ENCODE data around the gene NRIP1.

NRIP1 gene

DNA sequence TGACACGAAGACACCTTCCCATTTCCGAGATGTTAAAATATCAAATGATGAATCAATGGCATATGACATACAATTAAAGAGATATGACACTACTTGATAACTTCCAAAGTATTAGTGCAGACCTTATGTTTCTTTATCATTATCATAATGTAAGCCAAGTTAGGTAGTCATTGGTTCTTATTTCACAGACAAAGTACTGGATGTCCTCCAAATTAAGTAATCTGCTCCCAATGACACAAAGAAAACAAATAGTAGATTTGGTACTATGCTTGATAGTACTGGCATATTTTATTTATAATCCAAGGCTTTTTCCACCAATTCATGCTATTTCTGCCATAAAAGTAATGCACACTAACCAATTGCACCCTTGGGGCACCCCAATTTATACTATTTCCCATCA lies 11.9 kb upstream of the NRIP1 start:
- TF ChIP-seq, protein P1, sequence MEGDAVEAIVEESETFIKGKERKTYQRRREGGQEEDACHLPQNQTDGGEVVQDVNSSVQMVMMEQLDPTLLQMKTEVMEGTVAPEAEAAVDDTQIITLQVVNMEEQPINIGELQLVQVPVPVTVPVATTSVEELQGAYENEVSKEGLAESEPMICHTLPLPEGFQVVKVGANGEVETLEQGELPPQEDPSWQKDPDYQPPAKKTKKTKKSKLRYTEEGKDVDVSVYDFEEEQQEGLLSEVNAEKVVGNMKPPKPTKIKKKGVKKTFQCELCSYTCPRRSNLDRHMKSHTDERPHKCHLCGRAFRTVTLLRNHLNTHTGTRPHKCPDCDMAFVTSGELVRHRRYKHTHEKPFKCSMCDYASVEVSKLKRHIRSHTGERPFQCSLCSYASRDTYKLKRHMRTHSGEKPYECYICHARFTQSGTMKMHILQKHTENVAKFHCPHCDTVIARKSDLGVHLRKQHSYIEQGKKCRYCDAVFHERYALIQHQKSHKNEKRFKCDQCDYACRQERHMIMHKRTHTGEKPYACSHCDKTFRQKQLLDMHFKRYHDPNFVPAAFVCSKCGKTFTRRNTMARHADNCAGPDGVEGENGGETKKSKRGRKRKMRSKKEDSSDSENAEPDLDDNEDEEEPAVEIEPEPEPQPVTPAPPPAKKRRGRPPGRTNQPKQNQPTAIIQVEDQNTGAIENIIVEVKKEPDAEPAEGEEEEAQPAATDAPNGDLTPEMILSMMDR (IDR thresholded peaks at IDR 0.05; ENCODE audit: control insufficient read depth, insufficient read depth, low read depth, low read length, missing control alignments), result no peak
- DNase-seq (ENCODE audit: low read depth), result no peak
- no peak overlapping the region for H3K4me3 ChIP-seq (ENCODE audit: control insufficient read depth, low read depth, low read length)

DNA sequence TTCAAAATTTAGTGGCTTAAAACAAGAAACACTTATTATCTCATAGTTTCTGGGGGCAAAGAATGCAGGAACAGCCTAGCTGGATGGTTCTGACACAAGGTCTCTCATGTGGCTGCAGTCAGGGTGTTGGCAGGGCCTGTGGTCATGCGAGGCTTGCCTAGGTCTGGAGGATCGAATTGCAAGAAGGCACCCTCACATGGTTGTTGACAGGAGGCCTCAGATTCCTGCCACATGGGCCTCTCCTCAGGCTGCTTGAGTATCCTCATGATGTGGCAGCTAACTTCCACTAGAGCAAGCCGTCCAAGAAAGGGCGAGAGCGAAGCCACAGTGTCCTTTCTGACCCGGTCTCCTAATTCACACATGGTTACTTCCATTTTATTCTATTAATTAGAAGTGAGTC lies 6.2 kb upstream of the NRIP1 start:
- no peak for DNase-seq (ENCODE audit: low read depth)
- TF ChIP-seq, protein P1 (IDR thresholded peaks at IDR 0.05; ENCODE audit: control insufficient read depth, insufficient read depth, low read depth, low read length, missing control alignments), result no peak
- no peak overlapping the region for H3K4me3 ChIP-seq (ENCODE audit: control insufficient read depth, low read depth, low read length)

DNA sequence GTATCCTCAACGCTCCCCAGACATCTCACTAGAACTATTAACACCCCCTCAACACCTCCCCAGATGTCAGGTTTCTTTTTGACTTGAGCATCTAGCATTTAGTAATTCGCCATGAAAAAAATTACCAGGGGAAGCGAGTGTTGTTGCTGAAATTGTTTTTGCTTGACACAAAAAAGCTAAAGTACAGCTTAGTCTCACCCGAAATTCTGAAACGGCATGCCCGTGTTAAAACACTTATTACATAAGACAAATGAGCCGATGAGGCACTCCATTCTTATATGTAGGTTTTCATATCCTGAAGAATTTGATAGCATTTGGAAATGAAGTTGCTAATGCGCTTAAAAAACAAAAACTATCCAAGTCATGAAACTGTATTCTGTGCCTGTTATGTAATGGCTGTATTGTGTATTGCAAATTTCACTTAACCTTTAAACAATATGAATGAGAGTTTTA lies 1.3 kb upstream of the NRIP1 start:
- H3K4me3 ChIP-seq (ENCODE audit: control insufficient read depth, low read depth, low read length), result peak overlapping the region; percentile 69
- TF ChIP-seq, protein P1 (IDR thresholded peaks at IDR 0.05; ENCODE audit: control insufficient read depth, insufficient read depth, low read depth, low read length, missing control alignments), result no peak
- DNase-seq (ENCODE audit: low read depth), result no peak

DNA sequence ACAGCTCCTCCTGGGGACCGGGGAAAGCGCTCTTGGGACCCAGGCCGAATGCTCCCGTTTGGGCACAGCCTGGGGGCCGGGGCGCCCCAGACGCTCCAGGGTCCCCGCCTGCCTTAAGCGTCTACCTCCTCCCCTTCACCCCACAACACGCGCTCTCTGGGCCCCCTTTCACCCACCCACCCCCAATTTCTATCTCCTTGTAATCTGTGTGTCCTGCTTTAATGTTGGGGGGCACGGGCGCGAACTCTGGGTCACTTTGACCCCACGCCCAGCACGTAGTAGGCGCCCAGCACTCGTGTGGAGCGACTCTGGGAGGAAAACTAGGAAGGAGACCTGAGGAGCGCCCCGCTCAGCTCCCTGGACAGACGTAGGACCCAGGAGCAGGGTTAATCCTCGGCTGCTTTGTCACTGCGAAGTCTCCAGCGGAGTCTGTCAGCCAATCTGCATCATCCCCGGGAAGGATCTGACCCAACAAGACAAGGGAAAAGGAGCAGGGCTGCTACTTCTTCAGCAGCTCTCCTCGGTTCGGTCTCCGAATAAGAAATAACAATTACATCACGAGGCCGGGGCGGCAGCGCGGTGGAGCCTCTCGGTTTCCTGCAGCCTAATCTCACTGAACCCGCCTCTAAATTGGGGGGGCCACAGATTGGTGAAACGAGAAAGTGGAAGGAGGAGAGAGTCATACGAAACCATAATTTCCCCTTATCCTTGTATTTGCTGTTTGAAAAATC lies 757 bp upstream of the NRIP1 start:
- TF ChIP-seq, protein P1 (IDR thresholded peaks at IDR 0.05; ENCODE audit: control insufficient read depth, insufficient read depth, low read depth, low read length, missing control alignments), result no peak
- DNase-seq (ENCODE audit: low read depth), result peak; percentile 63
- H3K4me3 ChIP-seq (ENCODE audit: control insufficient read depth, low read depth, low read length), result peak overlapping the region; percentile 69

DNA sequence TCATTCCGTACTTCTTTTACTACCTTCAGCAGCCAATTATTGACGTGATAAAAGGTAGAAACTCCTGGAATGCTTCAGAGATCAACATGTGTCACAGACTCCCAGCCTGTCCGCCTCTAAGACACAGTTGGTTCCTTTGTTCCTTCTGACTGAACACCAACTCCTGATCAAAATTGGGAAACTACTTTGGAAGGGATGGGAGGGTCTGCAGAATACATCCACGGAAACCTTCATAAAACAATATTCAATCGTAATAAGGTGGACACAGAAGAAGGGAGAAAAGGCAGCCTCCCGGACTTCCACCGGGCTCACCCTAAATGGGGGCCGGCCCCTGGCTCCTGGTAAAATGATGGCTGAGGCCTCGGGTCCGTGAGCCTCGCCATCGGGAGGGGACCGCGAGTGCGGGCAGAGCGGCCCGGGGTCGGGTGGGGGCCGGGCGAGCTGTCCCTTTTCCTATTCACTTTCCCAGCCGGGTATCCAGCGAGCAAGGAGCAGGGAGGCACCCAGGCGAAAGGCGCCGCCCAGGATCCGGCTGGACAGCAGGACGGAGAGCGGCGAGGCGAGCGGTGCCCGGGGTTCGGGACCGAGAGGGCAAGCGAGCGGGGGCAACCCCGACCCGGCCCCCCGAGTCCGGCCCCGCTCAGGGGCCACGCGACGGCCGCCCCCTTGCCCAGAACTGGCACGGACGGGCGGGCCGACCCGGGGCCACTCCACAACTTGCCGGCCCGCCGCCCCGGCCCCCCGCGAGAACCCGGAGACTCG lies 805 bp downstream of the NRIP1 start:
- H3K4me3 ChIP-seq (ENCODE audit: control insufficient read depth, low read depth, low read length), result peak overlapping the region; percentile 73
- TF ChIP-seq, protein P1 (IDR thresholded peaks at IDR 0.05; ENCODE audit: control insufficient read depth, insufficient read depth, low read depth, low read length, missing control alignments), result no peak
- DNase-seq (ENCODE audit: low read depth), result no peak

DNA sequence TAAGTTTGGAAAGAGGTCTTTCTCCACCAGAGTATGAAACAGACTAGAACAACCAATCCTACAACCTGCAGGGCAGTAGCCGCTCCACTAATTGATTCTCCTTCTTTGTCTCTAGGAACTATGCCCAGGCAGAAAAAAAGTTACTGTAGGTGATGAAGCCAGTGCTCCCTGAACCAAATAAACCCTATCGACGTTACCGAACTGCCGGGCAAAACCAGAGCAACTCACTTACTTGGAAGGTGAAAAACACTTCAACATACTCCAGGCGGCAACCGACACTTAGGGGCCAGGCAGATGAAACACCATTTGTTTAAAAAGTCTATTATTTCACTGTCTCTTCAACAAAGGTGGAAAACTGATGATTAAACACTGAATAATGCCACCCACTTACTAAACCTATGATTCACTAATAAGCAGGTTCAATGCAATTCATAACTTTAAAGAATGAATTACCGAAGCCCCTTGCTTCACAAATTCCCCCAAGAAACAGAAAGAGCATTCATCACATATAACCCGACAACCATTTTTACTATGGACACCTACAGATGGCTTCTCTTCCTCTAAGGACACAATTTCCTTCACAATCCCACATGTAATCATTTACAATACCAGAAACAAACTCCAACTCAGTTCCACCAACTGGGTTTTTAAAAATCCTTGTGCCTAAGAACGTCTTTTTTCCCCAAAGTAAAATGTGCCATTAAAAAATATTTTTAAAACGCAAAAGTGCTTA lies 1.6 kb downstream of the NRIP1 start:
- TF ChIP-seq, protein P1 (IDR thresholded peaks at IDR 0.05; ENCODE audit: control insufficient read depth, insufficient read depth, low read depth, low read length, missing control alignments), result no peak
- H3K4me3 ChIP-seq (ENCODE audit: control insufficient read depth, low read depth, low read length), result peak overlapping the region; percentile 73
- DNase-seq (ENCODE audit: low read depth), result no peak
